Measurements from ENCODE around the gene AP3B2. TPM values are rescaled to one million over a fixed set of nuclear protein-coding genes. Genes with fewer than 3 reads are reported as not detected.

The AP3B2 gene
- total RNA-seq, 1 donor from 2014 or later, result 1.7 TPM

GRCh38 chr15:82625136-82625535 is 84.5 kb downstream of the AP3B2 start:
- ATAC-seq (ENCODE audit: poor library complexity), result no peak
- intact Hi-C loops (cut with DNase I), result no loop called here
- DNase-seq, result no peak

- intact Hi-C loops (cut with DNase I), result no loop called here
- DNase-seq (no peak), ATAC-seq (ENCODE audit: poor library complexity) (no peak)
These were observed 85.2 kb downstream of the AP3B2 start for GRCh38 chr15:82624438-82624837.

- ATAC-seq (ENCODE audit: poor library complexity) (no peak), DNase-seq (no peak)
- intact Hi-C loops (cut with DNase I), result no loop called here
These were observed 85.7 kb downstream of the AP3B2 start for GRCh38 chr15:82624008-82624407.

- DNase-seq, result no peak
- intact Hi-C loops (cut with DNase I), result no loop called here
- no peak for ATAC-seq (ENCODE audit: poor library complexity)
These were observed 87.7 kb downstream of the AP3B2 start for GRCh38 chr15:82621970-82622369.

GRCh38 chr15:82613747-82614146 is 95.9 kb downstream of the AP3B2 start:
- intact Hi-C loops (cut with DNase I), result no loop called here
- ATAC-seq (ENCODE audit: poor library complexity) (no peak), DNase-seq (no peak)

- DNase-seq (no peak), ATAC-seq (ENCODE audit: poor library complexity) (no peak)
- intact Hi-C loops (cut with DNase I), result no loop called here
These were observed 98.3 kb downstream of the AP3B2 start for GRCh38 chr15:82611348-82611747.

Other genes starting within 250 kb of the AP3B2 start
- gene RPS17, start 169.4 kb downstream of the AP3B2 start, total RNA-seq, result 707 TPM
- 1.3 TPM for gene CPEB1, start 62.5 kb downstream of the AP3B2 start, total RNA-seq
- 146 TPM for gene FSD2, start 96.2 kb upstream of the AP3B2 start, total RNA-seq
- gene WHAMM, start 99.8 kb upstream of the AP3B2 start, total RNA-seq, result 5.8 TPM
- 55.1 TPM for gene HOMER2, start 242.8 kb upstream of the AP3B2 start, total RNA-seq

Data from Right ventricle myocardium superior (tissue), 1 donor.